CMK (cell line): ENCODE measurements around the gene IFT74.

ENCODE experiments used
- DNase-seq: peaks from one replicate; pipeline ENCODE4 v3.0.0-alpha.2; 2010; ENCODE audit warnings: low read depth

The IFT74 gene

DNA sequence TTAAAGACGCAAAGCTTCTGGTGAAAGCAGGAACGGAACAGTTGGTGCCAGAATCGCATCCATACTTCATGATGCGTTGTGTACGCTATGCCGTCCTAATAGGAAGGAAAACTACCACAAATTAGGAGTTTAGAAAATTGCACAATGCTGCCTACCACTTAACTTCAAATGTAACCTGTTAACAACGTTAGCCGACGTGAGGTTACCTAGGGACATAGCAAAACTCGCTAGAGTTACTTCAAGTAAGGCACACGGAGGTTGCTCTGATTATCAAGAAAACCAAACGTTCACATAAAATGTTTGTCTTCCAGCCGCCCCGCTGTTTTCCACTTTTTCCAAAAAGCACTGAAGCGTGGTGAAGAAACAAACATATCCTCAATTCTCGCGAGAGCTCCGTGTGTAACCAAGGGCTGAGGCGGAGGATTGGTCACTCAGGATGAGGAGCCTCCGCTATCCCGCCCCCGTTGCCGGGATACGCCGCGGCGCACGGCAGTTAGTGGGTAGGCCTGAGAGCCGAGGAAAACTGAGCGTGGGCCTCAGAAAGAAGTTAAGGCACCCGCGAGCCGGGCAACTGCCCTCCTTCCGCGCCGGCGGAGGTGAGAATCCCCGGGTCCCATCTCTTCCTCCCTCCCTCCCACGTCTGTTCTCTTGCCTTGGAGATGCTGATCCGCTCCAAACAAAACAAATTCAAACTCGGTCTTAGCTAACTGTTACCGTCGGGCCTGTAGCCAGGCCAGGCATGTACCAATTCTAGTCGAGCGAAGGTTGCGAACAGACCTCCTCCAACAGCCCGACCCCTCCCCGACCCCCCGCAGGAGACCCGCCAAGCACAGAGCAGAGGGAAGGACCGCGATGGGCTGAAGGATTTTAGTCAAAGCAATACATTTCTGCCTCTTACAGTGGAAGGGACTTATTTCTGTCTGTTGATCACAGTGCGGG, at the start of gene IFT74:
IFT74 (plus strand) TSS at position 492 of the 939 bp plus-strand sequence. CDS start 5,556 bp downstream, outside the sequence.
- DNase-seq = peak; percentile 77

DNA sequence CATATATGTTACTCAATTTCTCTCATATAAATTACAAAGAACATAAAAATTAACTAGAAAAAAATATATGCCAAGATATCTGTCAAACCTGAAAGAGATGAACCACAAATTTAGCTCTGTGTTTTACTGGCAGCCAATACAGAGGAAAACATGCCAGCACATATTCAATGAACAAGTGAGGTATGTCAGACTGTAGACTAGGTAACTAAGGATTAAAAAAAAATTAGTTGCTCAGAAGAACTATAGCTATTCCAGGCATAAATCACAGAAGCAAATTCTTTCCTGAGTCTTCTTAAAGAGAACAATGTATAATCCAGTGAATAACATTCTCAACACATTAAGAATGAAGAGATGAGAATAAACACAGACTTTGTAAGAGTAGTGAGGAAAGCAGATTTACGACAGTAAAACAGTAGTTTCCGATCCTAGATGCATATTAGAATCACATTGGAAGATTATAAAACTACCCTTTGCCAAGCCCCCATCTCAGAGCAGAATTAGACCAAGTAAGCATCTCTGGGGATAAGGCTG, 43.0 kb upstream of the IFT74 start:
- no peak for DNase-seq

- no peak for DNase-seq
These were observed 36.5 kb upstream of the IFT74 start for GRCh38 chr9:26919698-26920097.

- no peak for DNase-seq
These were observed 30.6 kb upstream of the IFT74 start for GRCh38 chr9:26925609-26926008.

DNA sequence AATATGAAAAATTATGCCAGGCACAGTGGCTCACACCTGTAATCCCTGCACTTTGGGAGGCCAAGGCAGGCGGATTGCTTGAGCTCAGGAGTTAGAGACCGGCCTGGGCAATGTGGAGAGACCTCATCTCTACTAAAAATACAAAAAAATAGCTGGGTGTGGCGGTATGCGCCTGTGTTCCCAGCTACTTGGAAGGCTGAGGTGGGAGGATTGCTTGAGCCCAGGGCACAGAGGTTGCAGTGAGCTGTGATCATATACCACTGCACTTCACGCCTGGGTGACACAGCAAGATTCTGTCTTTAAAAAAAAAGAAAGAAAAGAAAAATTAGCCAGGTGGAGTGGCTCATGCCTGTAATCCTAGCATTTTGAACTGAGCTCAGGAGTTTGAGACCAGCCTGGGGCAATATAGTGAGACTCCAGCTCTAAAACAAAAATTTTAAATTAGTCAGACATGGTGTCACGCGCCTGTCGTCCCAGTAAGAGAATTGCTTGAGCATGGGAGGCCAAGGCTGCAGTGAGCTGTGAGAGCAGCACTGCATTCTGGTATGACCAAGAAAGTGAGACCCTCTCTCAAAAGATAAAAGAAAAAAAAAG, 27.2 kb upstream of the IFT74 start:
- no peak for DNase-seq

GRCh38 chr9:26935847-26936246, 20.4 kb upstream of the IFT74 start:
- DNase-seq = no peak

DNA sequence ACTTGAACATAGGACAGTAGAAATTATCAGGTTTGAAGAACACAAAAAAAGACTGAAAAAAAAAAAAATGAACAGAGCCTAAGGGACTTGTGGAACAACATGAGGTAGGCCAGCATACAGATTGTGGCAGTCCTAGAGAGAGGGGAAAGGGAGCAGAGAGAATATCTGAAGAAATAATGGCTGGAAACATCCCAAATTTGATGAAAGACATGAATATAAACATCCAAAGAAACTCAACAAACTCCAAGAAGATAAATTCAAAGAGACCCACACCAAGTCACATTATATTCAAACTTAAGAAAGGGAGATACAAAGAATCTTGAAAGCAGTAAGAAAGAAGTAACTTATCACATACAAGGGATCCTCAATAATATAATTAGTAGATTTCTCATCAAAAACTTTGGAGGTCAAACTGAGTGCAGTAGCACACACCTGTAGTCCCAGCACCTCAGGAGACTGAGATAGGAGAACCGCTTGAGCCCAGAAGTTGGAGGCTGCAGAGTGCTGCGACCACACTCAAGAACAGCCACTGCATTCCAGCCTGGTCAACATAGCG, 18.3 kb upstream of the IFT74 start:
- no peak for DNase-seq

GRCh38 chr9:26939955-26940711, 16.1 kb upstream of the IFT74 start:
- no peak for DNase-seq

DNA sequence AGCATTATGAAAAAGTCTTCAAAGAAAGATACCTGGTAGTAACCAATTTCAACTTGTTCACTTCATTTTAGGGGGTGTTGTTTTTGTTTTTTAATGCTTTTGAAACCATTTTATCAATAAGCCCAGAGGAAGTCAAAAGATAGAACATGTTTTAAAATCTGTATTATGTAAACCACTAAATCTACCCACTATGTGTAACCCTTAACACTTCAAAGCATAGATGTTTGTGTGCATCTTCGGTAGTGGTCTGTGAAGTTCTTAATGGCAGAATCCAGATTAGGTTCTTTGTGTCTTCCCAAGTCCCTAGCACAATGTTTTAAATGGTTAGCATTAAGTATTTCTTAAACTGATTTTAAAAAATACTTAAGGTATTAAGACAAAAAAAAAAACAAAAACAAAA, 15.4 kb upstream of the IFT74 start:
- DNase-seq = no peak

- DNase-seq = no peak
These were observed 10.6 kb upstream of the IFT74 start for GRCh38 chr9:26945591-26945990.

DNA sequence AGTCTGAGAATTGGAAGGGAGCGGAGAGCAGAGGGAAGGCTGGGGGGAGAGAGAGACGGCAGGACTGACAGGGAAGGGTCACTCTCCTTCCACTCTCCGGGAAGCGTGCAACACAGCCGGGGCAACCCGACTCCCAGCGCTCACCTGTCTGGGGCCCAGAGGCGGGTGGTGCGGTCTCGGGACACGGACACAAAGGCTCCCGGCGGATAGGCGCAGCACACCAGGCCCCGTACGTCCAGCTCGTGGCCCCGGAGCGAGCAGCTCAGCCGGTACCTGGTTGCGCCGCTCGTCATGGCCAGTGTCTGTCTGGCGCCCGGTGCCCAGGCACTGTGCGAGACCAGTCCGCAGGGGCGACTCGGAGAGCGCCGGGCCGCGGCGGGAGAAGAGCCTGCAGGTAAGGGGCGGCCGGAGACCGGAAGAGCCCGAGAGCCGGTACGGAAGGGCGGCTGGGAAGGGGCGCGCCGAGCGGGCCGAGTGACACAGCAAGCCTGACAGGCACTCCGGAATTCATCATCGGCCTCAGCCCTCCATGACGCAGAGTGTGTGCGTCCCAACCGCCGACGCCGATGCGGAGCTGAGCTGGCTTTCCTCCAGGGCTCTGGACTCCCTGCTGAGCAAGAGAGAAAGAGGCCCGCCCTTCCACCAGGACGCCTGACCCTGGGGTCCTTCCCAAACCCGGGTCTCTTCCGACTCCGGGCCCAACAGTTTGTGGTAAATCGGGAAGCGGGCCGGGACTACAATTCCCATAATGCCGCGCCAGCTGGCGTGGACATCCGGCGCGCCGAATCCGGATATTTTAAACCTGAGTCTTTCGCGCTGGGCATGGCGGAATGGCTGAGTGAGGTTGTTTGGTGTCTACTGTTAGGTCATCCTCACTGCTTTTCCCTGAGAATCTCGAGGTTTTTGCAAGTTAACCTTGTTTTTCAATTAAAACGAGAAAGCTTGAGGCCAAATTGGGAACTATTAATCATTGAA, 9.2 kb upstream of the IFT74 start, which contains the start of gene PLAA:
PLAA (minus strand) TSS at position 490 of the 975 bp plus-strand sequence; CDS start at position 293, 197 bp downstream.
- peak; percentile 33 for DNase-seq

DNA sequence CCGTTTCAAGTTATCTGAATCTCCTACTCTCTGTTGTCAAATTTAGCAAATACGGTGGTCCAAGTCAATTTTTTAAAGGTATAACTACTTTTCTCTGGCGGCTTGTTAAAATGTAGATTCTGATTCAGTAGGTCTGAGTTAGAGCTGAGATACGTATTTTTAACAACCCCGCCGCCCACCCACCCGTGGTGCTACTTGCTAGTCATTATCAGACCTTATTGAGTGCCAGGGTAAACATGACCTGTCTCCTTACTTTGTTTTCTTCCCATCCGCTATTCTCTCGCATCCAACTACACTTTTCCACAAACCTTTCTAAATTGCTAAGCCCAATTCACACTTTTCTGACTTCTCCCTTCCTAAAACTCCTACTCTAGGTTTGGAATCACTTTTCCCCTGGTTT, 8.5 kb upstream of the IFT74 start:
- DNase-seq = no peak

DNA sequence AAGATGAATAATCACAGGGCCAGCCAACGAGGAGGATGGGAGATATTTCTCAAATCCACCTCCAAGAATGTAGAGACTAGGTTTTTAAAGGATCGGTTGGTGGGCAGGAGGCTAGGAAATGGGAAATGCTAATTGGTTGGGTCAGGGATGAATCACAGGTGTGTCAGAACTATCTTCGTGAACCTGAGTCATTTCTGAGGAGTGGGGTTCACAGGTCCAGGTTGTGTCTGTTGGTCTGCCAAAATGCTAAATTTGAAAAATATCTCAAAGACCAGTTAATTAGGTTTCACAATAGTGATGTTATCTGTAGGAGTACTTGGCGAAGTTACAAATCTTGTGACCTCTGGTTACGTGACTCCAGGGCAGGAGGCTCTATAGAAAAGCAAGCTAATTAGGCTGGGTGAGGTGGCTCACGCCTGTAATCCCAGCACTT, 6.6 kb upstream of the IFT74 start:
- no peak for DNase-seq

- DNase-seq = no peak
These were observed 5.7 kb upstream of the IFT74 start for GRCh38 chr9:26950521-26950920.

DNA sequence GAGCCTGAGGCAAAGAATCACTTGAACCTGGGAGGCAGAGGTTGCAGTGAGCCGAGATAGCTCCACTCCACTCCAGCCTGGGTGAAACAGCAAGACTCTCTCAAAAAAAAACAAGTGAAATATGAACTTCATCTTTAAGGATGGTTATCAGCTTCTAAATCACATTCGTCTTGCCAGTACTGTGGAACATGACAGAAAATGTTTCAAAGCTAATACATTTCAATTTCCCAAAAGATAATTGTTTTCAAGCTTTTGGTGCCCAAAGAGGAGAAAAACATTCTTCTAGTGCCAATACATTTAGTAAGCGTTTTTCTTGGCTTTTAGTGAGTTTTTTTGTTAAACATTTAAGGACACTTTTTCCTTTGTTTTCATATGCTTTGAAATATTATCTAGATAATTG, 4.4 kb upstream of the IFT74 start:
- no peak for DNase-seq

DNA sequence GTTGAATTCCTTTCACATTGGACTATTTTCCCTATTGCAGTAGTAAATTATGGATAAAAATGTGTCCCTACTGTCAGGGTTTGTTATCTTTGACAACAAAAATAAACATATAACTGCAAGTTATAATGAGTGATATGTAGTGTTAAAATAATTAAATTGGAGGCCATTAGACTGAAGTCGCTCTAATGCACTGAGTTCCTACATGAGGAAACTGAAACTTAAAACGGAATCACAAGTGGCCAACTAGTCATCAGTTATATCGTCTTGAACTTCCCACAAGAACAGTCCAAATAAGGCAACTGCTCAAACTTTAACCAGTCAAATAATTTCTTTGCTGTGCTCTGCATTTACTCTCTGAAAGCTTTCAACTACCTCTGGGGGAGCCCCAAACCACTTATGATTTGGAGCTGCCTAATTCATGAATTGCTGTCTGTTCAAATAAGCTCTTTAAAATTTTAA, 2.1 kb upstream of the IFT74 start:
- DNase-seq = no peak

- DNase-seq = no peak
These were observed 849 bp upstream of the IFT74 start for GRCh38 chr9:26955222-26955903.

DNA sequence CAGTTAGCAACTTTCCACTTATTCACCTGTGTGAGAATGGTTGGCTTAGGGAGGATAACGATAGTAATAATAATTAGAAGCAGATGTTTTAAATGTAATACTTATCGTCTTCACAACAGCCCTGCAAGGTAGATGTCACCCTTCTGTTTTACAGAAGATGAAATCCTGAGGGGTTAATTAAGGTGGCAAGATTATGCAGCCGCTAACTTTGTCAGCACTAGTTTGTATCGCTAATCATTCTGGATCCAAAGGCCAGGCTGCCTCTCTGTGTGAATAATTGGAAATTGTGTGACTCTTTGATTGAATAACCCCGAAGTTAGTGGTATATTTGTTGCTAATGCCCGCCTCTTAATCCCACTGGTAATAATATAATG, 635 bp downstream of the IFT74 start:
- DNase-seq = no peak

GRCh38 chr9:26971721-26972120, 15.5 kb downstream of the IFT74 start:
- no peak for DNase-seq

DNA sequence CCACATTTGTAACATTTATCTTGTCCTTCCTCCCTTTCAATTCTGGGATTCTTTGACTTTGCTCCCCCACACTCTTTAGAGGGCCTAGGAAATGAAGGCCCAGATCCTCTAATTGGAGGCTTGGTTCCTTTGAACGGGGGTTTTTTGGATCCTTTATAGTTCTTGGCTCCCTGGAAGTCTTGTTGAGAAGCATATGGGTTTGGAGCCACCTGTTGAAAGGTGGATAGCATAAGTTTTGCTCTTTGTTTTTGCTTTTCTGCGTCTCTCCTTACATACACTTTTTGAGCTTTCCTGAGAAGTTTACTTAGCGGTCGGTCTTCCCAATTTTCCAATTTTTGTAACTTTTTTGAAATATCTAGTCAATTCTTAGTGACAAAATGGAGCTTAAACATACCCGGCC, 17.8 kb downstream of the IFT74 start:
- no peak for DNase-seq
